HG03558 (cell line): Measurements from ENCODE around the gene TMEM178B.

ENCODE experiments used
- ATAC-seq: cut with Tn5 transposase; IDR thresholded peaks from one replicate; pipeline ENCODE4 v1.9.1; 2021; ENCODE audit warnings: moderate number of reproducible peaks; ENCODE audit not compliant: unreplicated experiment; ENCODE audit errors: extremely low read depth

The TMEM178B gene

GRCh38 chr7:141441837-141442627, 368.2 kb downstream of the TMEM178B start:
- ATAC-seq, result no peak

- ATAC-seq, result no peak
These were observed 368.9 kb downstream of the TMEM178B start for GRCh38 chr7:141442781-141443180.

- ATAC-seq, result no peak
These were observed 371.1 kb downstream of the TMEM178B start for GRCh38 chr7:141444961-141445360.

GRCh38 chr7:141451232-141451631, 377.4 kb downstream of the TMEM178B start:
- no peak for ATAC-seq

GRCh38 chr7:141452911-141453310, 379.0 kb downstream of the TMEM178B start:
- no peak for ATAC-seq

GRCh38 chr7:141454338-141454737, 380.5 kb downstream of the TMEM178B start:
- no peak for ATAC-seq

GRCh38 chr7:141455723-141456122, 381.9 kb downstream of the TMEM178B start:
- ATAC-seq, result no peak

- ATAC-seq, result no peak
These were observed 382.4 kb downstream of the TMEM178B start for GRCh38 chr7:141456298-141456697.

- ATAC-seq, result no peak
These were observed 382.8 kb downstream of the TMEM178B start for GRCh38 chr7:141456711-141457110.

- ATAC-seq, result no peak
These were observed 387.2 kb downstream of the TMEM178B start for GRCh38 chr7:141460781-141461715.

- ATAC-seq, result no peak
These were observed 388.1 kb downstream of the TMEM178B start for GRCh38 chr7:141461924-141462323.

- ATAC-seq, result no peak
These were observed 389.1 kb downstream of the TMEM178B start for GRCh38 chr7:141462958-141463357.

- no peak for ATAC-seq
These were observed 390.1 kb downstream of the TMEM178B start for GRCh38 chr7:141463986-141464385.

GRCh38 chr7:141464551-141464950, 390.7 kb downstream of the TMEM178B start:
- ATAC-seq, result no peak

GRCh38 chr7:141466151-141466904, 392.5 kb downstream of the TMEM178B start:
- ATAC-seq, result no peak

- ATAC-seq, result no peak
These were observed 394.5 kb downstream of the TMEM178B start for GRCh38 chr7:141468341-141468740.

GRCh38 chr7:141475679-141476078, 401.8 kb downstream of the TMEM178B start:
- ATAC-seq, result no peak

- no peak for ATAC-seq
These were observed 404.0 kb downstream of the TMEM178B start for GRCh38 chr7:141477865-141478264.

GRCh38 chr7:141478845-141479244, 405.0 kb downstream of the TMEM178B start:
- ATAC-seq, result no peak

- no peak for ATAC-seq
These were observed 407.1 kb downstream of the TMEM178B start for GRCh38 chr7:141480953-141481352.
